SK-N-MC (cell line): Measurements from ENCODE around the gene FOXR2.

ENCODE experiments used
- EZH2 ChIP-seq: fragments of 200-600 bp; sonication (generic); IDR thresholded peaks from one replicate; pipeline ENCODE4 v1.6.1; 2017; ENCODE audit warnings: antibody characterized with exemption
- FOXP2 ChIP-seq: optimal IDR thresholded peaks from 2 replicates; pipeline ENCODE3; 2011; ENCODE audit warnings: mild to moderate bottlenecking, moderate library complexity; ENCODE audit not compliant: insufficient read depth; ENCODE audit errors: extremely low read length, control extremely low read depth
- POLR2AphosphoS5 ChIP-seq: IDR thresholded peaks from 2 replicates; pipeline ENCODE4 v1.6.1; 2012; ENCODE audit warnings: mild to moderate bottlenecking, low read depth, low read length, borderline replicate concordance

DNA sequence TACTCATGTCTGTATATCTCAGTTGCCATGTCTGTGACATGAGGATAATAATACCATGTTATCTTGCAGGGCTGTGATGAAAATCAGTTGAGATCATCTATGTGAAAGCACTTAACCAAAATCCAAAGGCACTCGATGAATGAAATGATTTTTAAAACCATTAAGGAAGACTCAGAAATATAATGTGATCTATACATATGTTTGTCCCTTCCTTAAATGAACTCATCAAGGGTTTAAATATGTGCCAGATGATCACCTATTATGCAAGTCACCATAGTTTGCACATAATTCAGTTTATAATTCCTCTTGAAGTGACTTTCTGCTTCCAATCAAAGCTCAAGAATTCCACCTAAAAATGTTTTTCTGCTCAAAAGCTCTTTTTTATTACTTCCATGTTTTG, at the start of gene FOXR2:
- no peak for TF ChIP-seq POLR2AphosphoS5
- TF ChIP-seq EZH2 = no peak
- no peak for TF ChIP-seq FOXP2
